ENCODE measurements around the gene ADARB2. TPM values are rescaled to one million over a fixed set of nuclear protein-coding genes. Genes with fewer than 3 reads are reported as not detected.

The ADARB2 gene
- polyA plus RNA-seq, 3 donors, result not detected

DNA sequence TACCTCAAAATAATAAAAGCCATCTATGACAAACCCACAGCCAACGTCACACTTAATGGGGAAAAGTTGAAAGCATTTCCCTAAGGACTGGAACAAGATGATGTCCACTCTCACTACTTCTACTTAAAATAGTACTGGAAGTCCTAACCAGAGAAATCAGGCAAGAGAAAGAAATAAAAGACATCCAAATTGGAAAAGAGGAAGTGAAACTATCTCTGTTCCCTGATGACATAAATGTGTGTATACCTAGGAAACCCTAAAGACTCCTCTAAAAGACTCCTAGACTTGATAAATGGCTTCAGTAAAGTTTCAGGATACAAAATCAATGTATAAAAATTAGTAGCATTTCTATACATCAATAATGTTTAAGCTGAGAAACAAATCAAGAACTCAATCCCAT, 367.0 kb downstream of the ADARB2 start:
- H3K4me1 ChIP-seq (ENCODE audit: control insufficient read depth in 1 of 2, insufficient read depth in 2 of 2, low read length in 2 of 2), result no peaks in the 10 kb centered on the region
- no peaks in the 10 kb centered on the region for H3K27me3 ChIP-seq (ENCODE audit: control insufficient read depth in 2 of 2, insufficient read depth in 2 of 2, low read length in 2 of 2)
- H3K4me3 ChIP-seq (replicated peaks in 1 of 3; ENCODE audit: low read depth in 2 of 3, low read length in 3 of 3), result no peak overlapping the region
- Mint-ChIP-seq H3K4me1 (no peaks in the 10 kb centered on the region), H3K4me3 (no peak overlapping the region), H3K36me3 (no peaks in the 10 kb centered on the region), H3K27ac (no peak overlapping the region), H3K9me3 (peaks cover 0 to 5% (median 2%) of the 10 kb centered on the region in 7 donors), H3K27me3 (ENCODE audit: low read depth in 3 of 3) (peaks cover 0 to 11% (median 4%) of the 10 kb centered on the region in 3 donors)
- H4K20me1 ChIP-seq (ENCODE audit: insufficient read depth, low read length), result no peaks in the 10 kb centered on the region
- H3K27ac ChIP-seq (ENCODE audit: low read depth in 1 of 2, low read length in 2 of 2), result no peak overlapping the region
- WGBS (ENCODE audit: insufficient coverage), result no CpG with 5 or more reads among the region's 1 CpG
- TF ChIP-seq, protein P1, sequence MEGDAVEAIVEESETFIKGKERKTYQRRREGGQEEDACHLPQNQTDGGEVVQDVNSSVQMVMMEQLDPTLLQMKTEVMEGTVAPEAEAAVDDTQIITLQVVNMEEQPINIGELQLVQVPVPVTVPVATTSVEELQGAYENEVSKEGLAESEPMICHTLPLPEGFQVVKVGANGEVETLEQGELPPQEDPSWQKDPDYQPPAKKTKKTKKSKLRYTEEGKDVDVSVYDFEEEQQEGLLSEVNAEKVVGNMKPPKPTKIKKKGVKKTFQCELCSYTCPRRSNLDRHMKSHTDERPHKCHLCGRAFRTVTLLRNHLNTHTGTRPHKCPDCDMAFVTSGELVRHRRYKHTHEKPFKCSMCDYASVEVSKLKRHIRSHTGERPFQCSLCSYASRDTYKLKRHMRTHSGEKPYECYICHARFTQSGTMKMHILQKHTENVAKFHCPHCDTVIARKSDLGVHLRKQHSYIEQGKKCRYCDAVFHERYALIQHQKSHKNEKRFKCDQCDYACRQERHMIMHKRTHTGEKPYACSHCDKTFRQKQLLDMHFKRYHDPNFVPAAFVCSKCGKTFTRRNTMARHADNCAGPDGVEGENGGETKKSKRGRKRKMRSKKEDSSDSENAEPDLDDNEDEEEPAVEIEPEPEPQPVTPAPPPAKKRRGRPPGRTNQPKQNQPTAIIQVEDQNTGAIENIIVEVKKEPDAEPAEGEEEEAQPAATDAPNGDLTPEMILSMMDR (IDR thresholded peaks at IDR 0.05), result no peak
- H3K36me3 ChIP-seq (replicated peaks in 1 of 2; ENCODE audit: control insufficient read depth in 1 of 2, insufficient read depth in 2 of 2, low read length in 2 of 2), result no peaks in the 10 kb centered on the region
- no peak overlapping the region for H3K4me2 ChIP-seq (replicated peaks; ENCODE audit: extremely low read depth, low read length, poor library complexity, severe bottlenecking)
- no peak overlapping the region for H3K9ac ChIP-seq (ENCODE audit: insufficient read depth, low read length, poor library complexity, severe bottlenecking)
- H2AFZ ChIP-seq (ENCODE audit: insufficient read depth, low read depth, low read length, poor library complexity, severe bottlenecking), result no peak overlapping the region
- H3K9me3 ChIP-seq (replicated peaks in 1 of 2; ENCODE audit: control insufficient read depth in 1 of 2, insufficient read depth in 1 of 2, low read length in 2 of 2), result peaks cover 0 to 14% of the 10 kb centered on the region in 2 donors
- intact Hi-C loops (cut with micrococcal nuclease), result no loop called here
- H3K79me2 ChIP-seq (ENCODE audit: insufficient read depth, low read length), result no peaks in the 10 kb centered on the region
- peak in 1 of 3 donors; percentile 1 for DNase-seq

DNA sequence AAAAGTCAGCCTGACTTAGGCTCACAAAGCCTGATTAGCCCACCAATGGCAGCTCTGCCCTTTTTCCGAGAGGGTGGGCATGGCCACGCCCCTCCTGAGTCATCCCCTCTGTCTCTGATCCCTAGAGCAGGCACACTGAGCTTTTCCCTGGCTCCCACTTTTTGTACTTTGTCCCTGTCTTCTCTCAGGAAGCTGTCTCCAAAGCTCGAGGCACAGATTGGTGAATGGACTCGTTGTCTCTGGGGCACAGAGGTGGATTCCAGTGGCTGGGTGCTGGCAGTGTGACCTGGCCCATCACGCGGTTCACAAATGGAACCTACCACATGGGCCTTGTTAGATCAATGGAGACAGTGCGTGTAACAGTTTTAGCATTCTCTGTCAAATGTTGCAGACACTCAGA, 367.7 kb downstream of the ADARB2 start:
- H2AFZ ChIP-seq (ENCODE audit: insufficient read depth, low read depth, low read length, poor library complexity, severe bottlenecking), result no peak overlapping the region
- no peak overlapping the region for H3K4me2 ChIP-seq (replicated peaks; ENCODE audit: extremely low read depth, low read length, poor library complexity, severe bottlenecking)
- no peaks in the 10 kb centered on the region for H3K4me1 ChIP-seq (ENCODE audit: control insufficient read depth in 1 of 2, insufficient read depth in 2 of 2, low read length in 2 of 2)
- H3K79me2 ChIP-seq (ENCODE audit: insufficient read depth, low read length), result no peaks in the 10 kb centered on the region
- WGBS (ENCODE audit: insufficient coverage), result 84% methylated on average over 6 of the region's 7 CpGs
- H3K4me3 ChIP-seq (replicated peaks in 1 of 3; ENCODE audit: low read depth in 2 of 3, low read length in 3 of 3), result no peak overlapping the region
- no peak overlapping the region for H3K27ac ChIP-seq (ENCODE audit: low read depth in 1 of 2, low read length in 2 of 2)
- no peak for DNase-seq
- Mint-ChIP-seq H3K36me3 (no peaks in the 10 kb centered on the region), H3K9me3 (peaks cover 0 to 4% (median 2%) of the 10 kb centered on the region in 7 donors), H3K4me3 (no peak overlapping the region), H3K4me1 (no peaks in the 10 kb centered on the region), H3K27me3 (ENCODE audit: low read depth in 3 of 3) (peaks cover under 1 to 17% (median 5%) of the 10 kb centered on the region in 3 donors), H3K27ac (no peak overlapping the region)
- H3K9ac ChIP-seq (ENCODE audit: insufficient read depth, low read length, poor library complexity, severe bottlenecking), result no peak overlapping the region
- no peaks in the 10 kb centered on the region for H3K27me3 ChIP-seq (ENCODE audit: control insufficient read depth in 2 of 2, insufficient read depth in 2 of 2, low read length in 2 of 2)
- intact Hi-C loops (cut with micrococcal nuclease), result no loop called here
- TF ChIP-seq, protein P1 (IDR thresholded peaks at IDR 0.05), result no peak
- H4K20me1 ChIP-seq (ENCODE audit: insufficient read depth, low read length), result no peaks in the 10 kb centered on the region
- H3K36me3 ChIP-seq (replicated peaks in 1 of 2; ENCODE audit: control insufficient read depth in 1 of 2, insufficient read depth in 2 of 2, low read length in 2 of 2), result no peaks in the 10 kb centered on the region
- H3K9me3 ChIP-seq (replicated peaks in 1 of 2; ENCODE audit: control insufficient read depth in 1 of 2, insufficient read depth in 1 of 2, low read length in 2 of 2), result peaks cover 0 to 8% of the 10 kb centered on the region in 2 donors
